Measurements from ENCODE around the gene GLI3. TPM values are rescaled to one million over a fixed set of nuclear protein-coding genes. Genes with fewer than 3 reads are reported as not detected.
A peak's percentile ranks its signal among the peaks of the same experiment; 100 is the strongest.

GLI3 gene
- total RNA-seq, 2 donors from 2014 or later, result 2.7 to 10.2 TPM

GRCh38 chr7:42193471-42194129 is 43.4 kb downstream of the GLI3 start:
- Mint-ChIP-seq H3K4me1 (peaks cover 27% of the 10 kb centered on the region), H3K4me3 (no peak overlapping the region), H3K27ac (no peak overlapping the region), H3K9me3 (no peaks in the 10 kb centered on the region), H3K36me3 (ENCODE audit: low read depth) (no peaks in the 10 kb centered on the region), H3K27me3 (ENCODE audit: insufficient read depth) (peaks cover 57% of the 10 kb centered on the region)
- Histone ChIP-seq H3K4me3 (ENCODE audit: low read length) (no peak overlapping the region), H3K36me3 (ENCODE audit: control insufficient read depth, insufficient read depth, low read length) (no peaks in the 10 kb centered on the region), H3K4me1 (ENCODE audit: control insufficient read depth, insufficient read depth, low read length) (no peaks in the 10 kb centered on the region), H3K27ac (ENCODE audit: low read depth, low read length) (peak overlapping the region; percentile 46), H3K27me3 (ENCODE audit: control insufficient read depth, insufficient read depth, low read length, poor library complexity, severe bottlenecking) (no peaks in the 10 kb centered on the region), H3K9ac (ENCODE audit: extremely low read depth, low read length, poor library complexity, severe bottlenecking) (no peak overlapping the region), H3K9me3 (ENCODE audit: control insufficient read depth, low read length) (no peaks in the 10 kb centered on the region)
- 84 to 87% methylated on average over 3 to 7 of the region's 8 CpGs for WGBS, 2 experiments (ENCODE audit: insufficient coverage in 1 of 2, insufficient read length in 1 of 2)
- TF ChIP-seq, protein P1, sequence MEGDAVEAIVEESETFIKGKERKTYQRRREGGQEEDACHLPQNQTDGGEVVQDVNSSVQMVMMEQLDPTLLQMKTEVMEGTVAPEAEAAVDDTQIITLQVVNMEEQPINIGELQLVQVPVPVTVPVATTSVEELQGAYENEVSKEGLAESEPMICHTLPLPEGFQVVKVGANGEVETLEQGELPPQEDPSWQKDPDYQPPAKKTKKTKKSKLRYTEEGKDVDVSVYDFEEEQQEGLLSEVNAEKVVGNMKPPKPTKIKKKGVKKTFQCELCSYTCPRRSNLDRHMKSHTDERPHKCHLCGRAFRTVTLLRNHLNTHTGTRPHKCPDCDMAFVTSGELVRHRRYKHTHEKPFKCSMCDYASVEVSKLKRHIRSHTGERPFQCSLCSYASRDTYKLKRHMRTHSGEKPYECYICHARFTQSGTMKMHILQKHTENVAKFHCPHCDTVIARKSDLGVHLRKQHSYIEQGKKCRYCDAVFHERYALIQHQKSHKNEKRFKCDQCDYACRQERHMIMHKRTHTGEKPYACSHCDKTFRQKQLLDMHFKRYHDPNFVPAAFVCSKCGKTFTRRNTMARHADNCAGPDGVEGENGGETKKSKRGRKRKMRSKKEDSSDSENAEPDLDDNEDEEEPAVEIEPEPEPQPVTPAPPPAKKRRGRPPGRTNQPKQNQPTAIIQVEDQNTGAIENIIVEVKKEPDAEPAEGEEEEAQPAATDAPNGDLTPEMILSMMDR (conservative IDR thresholded peaks at IDR 0.05), result no peak
- no peak for DNase-seq

GRCh38 chr7:42192851-42193461 is 44.1 kb downstream of the GLI3 start:
- Histone ChIP-seq H3K4me1 (ENCODE audit: control insufficient read depth, insufficient read depth, low read length) (no peaks in the 10 kb centered on the region), H3K27ac (ENCODE audit: low read depth, low read length) (peak overlapping the region; percentile 46), H3K36me3 (ENCODE audit: control insufficient read depth, insufficient read depth, low read length) (no peaks in the 10 kb centered on the region), H3K27me3 (ENCODE audit: control insufficient read depth, insufficient read depth, low read length, poor library complexity, severe bottlenecking) (no peaks in the 10 kb centered on the region), H3K9ac (ENCODE audit: extremely low read depth, low read length, poor library complexity, severe bottlenecking) (no peak overlapping the region), H3K9me3 (ENCODE audit: control insufficient read depth, low read length) (no peaks in the 10 kb centered on the region), H3K4me3 (ENCODE audit: low read length) (no peak overlapping the region)
- no peaks in the 10 kb centered on the region for H3K9me3 Mint-ChIP-seq
- no peak overlapping the region for H3K4me3 Mint-ChIP-seq
- TF ChIP-seq, protein P1 (conservative IDR thresholded peaks at IDR 0.05), result no peak
- H3K27me3 Mint-ChIP-seq (ENCODE audit: insufficient read depth), result peaks cover 59% of the 10 kb centered on the region
- H3K36me3 Mint-ChIP-seq (ENCODE audit: low read depth), result no peaks in the 10 kb centered on the region
- 0 to 15% methylated on average over 1 to 7 of the region's 7 CpGs for WGBS, 2 experiments (ENCODE audit: insufficient coverage in 1 of 2, insufficient read length in 1 of 2)
- no peak overlapping the region for H3K27ac Mint-ChIP-seq
- peak; percentile 85 for DNase-seq
- peaks cover 27% of the 10 kb centered on the region for H3K4me1 Mint-ChIP-seq

DNA sequence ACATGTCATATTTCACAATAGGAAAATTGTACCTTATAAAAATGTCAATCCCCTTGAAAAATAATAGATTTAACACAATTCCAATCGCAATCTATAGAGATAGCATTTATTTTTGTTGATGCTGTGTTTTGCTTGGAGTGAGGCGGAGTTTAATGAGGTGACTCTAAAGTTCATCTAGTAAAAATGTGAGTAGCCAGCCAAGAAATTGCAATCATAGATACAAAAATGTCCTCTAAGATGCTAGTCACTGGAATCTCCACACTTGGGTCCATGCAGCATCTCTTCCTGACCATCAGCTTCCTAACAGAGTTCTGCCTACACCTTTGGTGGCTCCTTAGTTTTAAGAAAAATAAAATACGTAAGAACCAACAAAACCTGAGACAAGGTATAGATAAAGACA is 44.9 kb downstream of the GLI3 start:
- WGBS, 2 experiments (ENCODE audit: insufficient coverage in 1 of 2, insufficient read length in 1 of 2), result 100% methylated on average over 3 of the region's 3 CpGs; no CpG with 5 or more reads in 1 of the 2 experiments
- Mint-ChIP-seq H3K4me3 (no peak overlapping the region), H3K4me1 (peaks cover 27% of the 10 kb centered on the region), H3K9me3 (no peaks in the 10 kb centered on the region), H3K27ac (no peak overlapping the region), H3K36me3 (ENCODE audit: low read depth) (no peaks in the 10 kb centered on the region), H3K27me3 (ENCODE audit: insufficient read depth) (peaks cover 54% of the 10 kb centered on the region)
- TF ChIP-seq, protein P1 (conservative IDR thresholded peaks at IDR 0.05), result no peak
- Histone ChIP-seq H3K36me3 (ENCODE audit: control insufficient read depth, insufficient read depth, low read length) (no peaks in the 10 kb centered on the region), H3K9ac (ENCODE audit: extremely low read depth, low read length, poor library complexity, severe bottlenecking) (no peak overlapping the region), H3K27me3 (ENCODE audit: control insufficient read depth, insufficient read depth, low read length, poor library complexity, severe bottlenecking) (no peaks in the 10 kb centered on the region), H3K4me3 (ENCODE audit: low read length) (no peak overlapping the region), H3K4me1 (ENCODE audit: control insufficient read depth, insufficient read depth, low read length) (no peaks in the 10 kb centered on the region), H3K9me3 (ENCODE audit: control insufficient read depth, low read length) (no peaks in the 10 kb centered on the region), H3K27ac (ENCODE audit: low read depth, low read length) (no peak overlapping the region)
- no peak for DNase-seq

Data from endodermal cell (in vitro differentiated cells).